MCF 10A (cell line): Measurements from ENCODE around the gene ZSWIM6. TPM values are rescaled to one million over a fixed set of nuclear protein-coding genes. Genes with fewer than 3 reads are reported as not detected.

Source experiments
- BruUV-seq: library from RNA; stranded (reverse); fragments of 400-500 nt; replicated peaks from 2 replicates; lab custom pipeline; 2021; lab: Mats Ljungman, UMichigan
- CTCF ChIA-PET: fragments of 300-600 bp; sonication (Branson Sonifier 250); formaldehyde crosslinking; extraction: SDS; loops from one replicate; lab custom pipeline; 2021; ENCODE audit warnings: antibody characterized with exemption, inconsistent platforms; lab: Yijun Ruan, JAX
- POLR2A ChIA-PET: fragments of 300-600, 350-650 bp; sonication (Branson Sonifier 250); formaldehyde crosslinking; extraction: SDS; loops from one replicate; lab custom pipeline; 2020; ENCODE audit warnings: antibody characterized with exemption, inconsistent platforms; lab: Yijun Ruan, JAX
- DNase-seq: peaks from one replicate; pipeline ENCODE4 v3.0.0-alpha.2; 2018; ENCODE audit not compliant: unreplicated experiment
- H3K27ac Mint-ChIP-seq: one replicate; pipeline ENCODE4 v1.8.0; 2022; ENCODE audit warnings: mild to moderate bottlenecking, low read depth, mixed read lengths; ENCODE audit not compliant: unreplicated experiment
- H3K27me3 Mint-ChIP-seq: one replicate; pipeline ENCODE4 v1.8.0; 2022; ENCODE audit warnings: mixed read lengths; ENCODE audit not compliant: insufficient read depth, unreplicated experiment
- H3K36me3 Mint-ChIP-seq: one replicate; pipeline ENCODE4 v1.8.0; 2022; ENCODE audit warnings: mild to moderate bottlenecking, moderate library complexity, mixed read lengths; ENCODE audit not compliant: insufficient read depth, unreplicated experiment
- H3K4me1 Mint-ChIP-seq: one replicate; pipeline ENCODE4 v1.8.0; 2022; ENCODE audit warnings: mixed read lengths; ENCODE audit not compliant: insufficient read depth, unreplicated experiment
- H3K4me3 Mint-ChIP-seq: one replicate; pipeline ENCODE4 v1.8.0; 2022; ENCODE audit warnings: mild to moderate bottlenecking, moderate library complexity, mixed read lengths; ENCODE audit not compliant: unreplicated experiment
- H3K9me3 Mint-ChIP-seq: one replicate; pipeline ENCODE4 v1.8.0; 2022; ENCODE audit warnings: mixed read lengths; ENCODE audit not compliant: unreplicated experiment
- CTCF ChIP-seq: fragments of 200-600 bp; IDR thresholded peaks from one replicate; pipeline ENCODE4 v1.8.0; 2022; ENCODE audit warnings: antibody characterized with exemption, mild to moderate bottlenecking; ENCODE audit not compliant: unreplicated experiment
- intact Hi-C: fragments of 100-400 bp; cut with micrococcal nuclease; formaldehyde crosslinking; loops from 2 replicates; pipeline ENCODE4 v1.14.1; 2022
- total RNA-seq: library from RNA; stranded (reverse); gene quantifications from 2 replicates; pipeline ENCODE4 v1.2.3, GENCODE V29; 2022

Gene ZSWIM6
- total RNA-seq, 1 experiment from 2014 or later: 12.0 TPM

DNA sequence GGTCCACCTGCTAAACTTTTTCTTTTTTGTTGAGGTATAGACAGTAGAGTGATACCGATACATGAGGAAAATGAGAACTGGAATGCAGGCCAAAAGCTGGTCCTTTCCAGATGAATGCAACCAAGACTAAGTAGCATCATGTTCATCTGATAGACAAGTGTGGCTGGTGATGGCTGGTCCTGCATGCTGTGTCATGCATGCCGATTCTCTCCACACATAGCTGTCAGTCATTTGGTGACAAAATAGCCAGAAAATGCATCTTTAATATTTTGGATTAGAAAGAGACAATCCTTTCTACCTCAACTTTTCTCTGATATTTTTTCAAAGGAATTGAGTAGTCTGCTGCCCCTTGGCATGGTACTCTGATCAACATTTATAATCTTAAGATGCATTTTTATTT, 49.9 kb downstream of the ZSWIM6 start:
- Mint-ChIP-seq H3K9me3 (no peaks in the 10 kb centered on the region), H3K36me3 (peaks cover 6% of the 10 kb centered on the region), H3K4me3 (no peak overlapping the region), H3K27ac (no peak overlapping the region), H3K27me3 (no peaks in the 10 kb centered on the region), H3K4me1 (no peaks in the 10 kb centered on the region)
- BruUV-seq: no TSS peak
- CTCF ChIA-PET: interaction anchor here (1.4 kb wide), 1 partner anchor 24 kb away, joined by 3 read pairs; no protein-coding TSS in a partner anchor
- no peak for DNase-seq
- intact Hi-C loops: no loop called here
- POLR2A ChIA-PET: no interaction called here
- no peak for TF ChIP-seq CTCF

DNA sequence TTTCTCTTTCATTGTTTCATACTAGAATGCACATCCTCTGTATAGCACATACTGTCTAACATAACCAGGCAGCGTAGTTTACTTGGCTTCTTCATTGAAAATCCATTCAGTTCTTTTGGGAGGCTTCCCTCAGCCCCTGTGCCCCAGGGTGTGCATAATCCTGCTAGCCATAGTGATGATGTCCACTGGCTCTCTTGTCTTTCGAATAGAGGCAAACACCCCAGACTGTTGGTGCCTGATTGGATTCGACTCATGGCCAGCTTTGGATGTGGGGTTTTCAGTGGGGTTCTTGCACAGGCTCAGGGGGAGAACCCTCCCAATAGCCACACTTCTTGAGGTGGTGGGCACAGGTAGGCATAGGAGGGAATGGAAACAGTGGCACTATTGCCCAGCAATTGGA, 53.6 kb downstream of the ZSWIM6 start:
- BruUV-seq: no TSS peak
- Mint-ChIP-seq H3K4me3 (no peak overlapping the region), H3K27ac (no peak overlapping the region), H3K4me1 (peaks cover 11% of the 10 kb centered on the region), H3K27me3 (no peaks in the 10 kb centered on the region), H3K9me3 (no peaks in the 10 kb centered on the region), H3K36me3 (peaks cover 6% of the 10 kb centered on the region)
- TF ChIP-seq CTCF: no peak
- ChIA-PET CTCF (interaction anchor here (0.6 kb wide), 1 partner anchor 30 kb away, joined by 3 read pairs; no protein-coding TSS in a partner anchor), POLR2A (interaction anchor here (0.7 to 1.0 kb wide), 2 partner anchors 31 to 897 kb away, joined by 3 read pairs; no protein-coding TSS in a partner anchor)
- intact Hi-C loops: no loop called here
- DNase-seq: no peak

- no peak for DNase-seq
- CTCF ChIA-PET: interaction anchor here (0.9 kb wide), 1 partner anchor 273 kb away, joined by 3 read pairs; no protein-coding TSS in a partner anchor
- intact Hi-C loops: no loop called here
- H3K4me1 Mint-ChIP-seq: peaks cover 12% of the 10 kb centered on the region
- H3K36me3 Mint-ChIP-seq: peaks cover 6% of the 10 kb centered on the region
- H3K4me3 Mint-ChIP-seq: no peak overlapping the region
- BruUV-seq: no TSS peak
- TF ChIP-seq CTCF: no peak
- no peak overlapping the region for H3K27ac Mint-ChIP-seq
- H3K9me3 Mint-ChIP-seq: no peaks in the 10 kb centered on the region
- POLR2A ChIA-PET: interaction anchor here (0.7 to 1.0 kb wide), 2 partner anchors 32 to 896 kb away, joined by 3 read pairs; no protein-coding TSS in a partner anchor
- H3K27me3 Mint-ChIP-seq: no peaks in the 10 kb centered on the region
These were observed 54.2 kb downstream of the ZSWIM6 start for GRCh38 chr5:61386045-61386800.

DNA sequence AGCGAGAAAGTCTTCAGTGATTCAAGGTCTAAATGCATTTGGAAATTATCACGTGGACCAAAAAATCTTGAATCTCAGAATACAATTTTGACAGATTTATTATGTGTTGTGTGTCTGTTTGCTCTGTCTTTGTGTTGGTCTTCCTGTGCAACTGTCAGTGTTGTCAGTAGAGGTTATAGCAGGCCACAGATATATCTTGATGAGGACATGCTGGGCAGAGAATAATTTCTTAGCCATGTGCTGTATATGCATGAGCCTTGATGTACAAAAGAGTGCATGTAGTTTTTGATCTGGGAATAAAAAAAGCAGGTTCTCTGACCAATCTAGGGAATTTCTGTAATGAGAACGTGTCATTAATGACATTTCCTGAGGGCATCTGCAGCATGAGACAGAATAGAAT, 57.6 kb downstream of the ZSWIM6 start:
- CTCF ChIA-PET: no interaction called here
- TF ChIP-seq CTCF: no peak
- no peaks in the 10 kb centered on the region for H3K27me3 Mint-ChIP-seq

More for the DNA sequence above, 57.6 kb downstream of the ZSWIM6 start:
- Mint-ChIP-seq H3K9me3 (no peaks in the 10 kb centered on the region), H3K27ac (no peak overlapping the region), H3K4me3 (no peak overlapping the region), H3K4me1 (peaks cover 12% of the 10 kb centered on the region), H3K36me3 (peaks cover 11% of the 10 kb centered on the region)
- no peak for DNase-seq
- intact Hi-C loops: no loop called here
- POLR2A ChIA-PET: no interaction called here
- no TSS peak for BruUV-seq
